ENCODE measurements around the gene ERBB4. TPM values are rescaled to one million over a fixed set of nuclear protein-coding genes. Genes with fewer than 3 reads are reported as not detected.

Gene ERBB4
- total and polyA plus RNA-seq, 2 of the 8 experiments (the other 6 are each of a cell fraction or from before 2014, with no cell fraction given), result 0.34 to 1.3 TPM

GRCh38 chr2:212154477-212154878 is 384.1 kb downstream of the ERBB4 start (continued):
- no peak for TF ChIP-seq CHD7 (IDR thresholded peaks at IDR 0.05; ENCODE audit: insufficient replicate concordance, low read length)
- TF ChIP-seq GTF2F1 (IDR thresholded peaks at IDR 0.05; ENCODE audit: borderline replicate concordance, low read depth, low read length), result no peak
